HCT116 (cell line): ENCODE data around the gene RAP1GAP2. TPM values are rescaled to one million over a fixed set of nuclear protein-coding genes. Genes with fewer than 3 reads are reported as not detected.

ENCODE experiments used
- ATAC-seq: fragments of 200-7000 bp; cut with Tn5 transposase; 2 replicates; pipeline ENCODE4 v1.9.1; 2020; ENCODE audit warnings: mild to moderate bottlenecking, moderate library complexity
- BruUV-seq: library from RNA; stranded (reverse); fragments of 400-500 nt; replicated peaks from 2 replicates; lab custom pipeline; 2021; lab: Mats Ljungman, UMichigan
- CTCF ChIA-PET: fragments of 300-600 bp; sonication (Branson Sonifier 250); formaldehyde crosslinking; loops from one replicate; lab custom pipeline; 2021; ENCODE audit warnings: antibody characterized with exemption; lab: Charles Lee
- POLR2A ChIA-PET: fragments of 300-600, 350-600 bp; sonication (Branson Sonifier 250); formaldehyde crosslinking; loops from one replicate; lab custom pipeline; 2021; ENCODE audit warnings: antibody characterized with exemption; lab: Charles Lee
- RAD21 ChIA-PET, 2 experiments: fragments of 300-600 bp; sonication (Branson Sonifier 250); formaldehyde crosslinking; loops; one replicate each; lab custom pipeline; 2023; ENCODE audit warnings: low total read pairs in 2 of 2; ENCODE audit not compliant: uncharacterized antibody in 2 of 2, unreplicated experiment in 2 of 2, low non-redundant PET in 1 of 2; lab: Charles Lee
- DNase-seq: peaks from one replicate; pipeline ENCODE4 v3.0.0-alpha.2; 2010; ENCODE audit warnings: low read depth, low spot score
- H2AFZ ChIP-seq: fragments of 200-600 bp; shearing (Covaris generic), sonication (generic); 2 replicates; pipeline ENCODE4 v1.6.1; 2017; ENCODE audit warnings: low read depth, mixed run types, mixed read lengths, antibody characterized with exemption, low read length; ENCODE audit not compliant: poor library complexity, severe bottlenecking
- H3K27ac ChIP-seq: 2 replicates; pipeline ENCODE4 v1.5.1; 2012; ENCODE audit warnings: low read depth, low read length
- H3K27me3 ChIP-seq: fragments of 200-600 bp; sonication (generic); 2 replicates; pipeline ENCODE4 v1.6.1; 2016; ENCODE audit warnings: mixed run types, low read length, mixed read lengths; ENCODE audit not compliant: insufficient read depth
- H3K36me3 ChIP-seq, 2 experiments: fragments of 200-500 bp in 1 of 2; fragments of 200-600 bp in 1 of 2; sonication (Bioruptor generic) in 1 of 2; sonication (generic) in 1 of 2; 2 replicates each; pipeline versions ENCODE4 v1.5.1 to v1.6.1; 2014 to 2016; ENCODE audit warnings: low read length in 2 of 2, inconsistent platforms in 1 of 2, mixed read lengths in 1 of 2, mixed run types in 1 of 2; ENCODE audit not compliant: insufficient read depth in 2 of 2, control insufficient read depth in 1 of 2
- H3K4me1 ChIP-seq, 2 experiments: fragments of 200-600 bp in 1 of 2; sonication (generic) in 1 of 2; 2 replicates each; pipeline versions ENCODE4 v1.5.1 to v1.6.1; 2012 to 2017; ENCODE audit warnings: low read length in 2 of 2, inconsistent platforms in 1 of 2, mild to moderate bottlenecking in 1 of 2, mixed read lengths in 1 of 2, mixed run types in 1 of 2, moderate library complexity in 1 of 2; ENCODE audit not compliant: insufficient read depth in 2 of 2, control insufficient read depth in 1 of 2
- H3K4me2 ChIP-seq: fragments of 200-600 bp; sonication (generic); 2 replicates; pipeline ENCODE4 v1.6.1; 2017; ENCODE audit warnings: mixed run types, low read length, mixed read lengths
- H3K4me3 ChIP-seq, 2 experiments: fragments of 200-600 bp in 1 of 2; sonication (generic) in 1 of 2; replicated peaks in 1 of 2; 2 replicates each; pipeline ENCODE4 v1.5.1; 2011 to 2016; ENCODE audit warnings: low read length in 2 of 2, control low read depth in 1 of 2, low read depth in 1 of 2, mild to moderate bottlenecking in 1 of 2, mixed read lengths in 1 of 2, mixed run types in 1 of 2
- H3K79me2 ChIP-seq: fragments of 200-600 bp; sonication (generic); 2 replicates; pipeline ENCODE4 v1.6.1; 2017; ENCODE audit warnings: mild to moderate bottlenecking, mixed run types, low read length, moderate library complexity, mixed read lengths; ENCODE audit not compliant: insufficient read depth
- H3K9ac ChIP-seq: fragments of 200-600 bp; sonication (generic); 2 replicates; pipeline ENCODE4 v1.6.1; 2016; ENCODE audit warnings: low read length, mixed read lengths
- H3K9me2 ChIP-seq: fragments of 200-600 bp; sonication (generic), shearing (Covaris generic); 2 replicates; pipeline ENCODE4 v1.6.1; 2017; ENCODE audit warnings: mixed run types, mild to moderate bottlenecking, moderate library complexity; ENCODE audit not compliant: insufficient read depth
- H3K9me3 ChIP-seq, 2 experiments: fragments of 200-500 bp in 1 of 2; fragments of 200-600 bp in 1 of 2; sonication (Bioruptor generic) in 1 of 2; sonication (generic) in 1 of 2; 2 replicates each; pipeline ENCODE4 v1.6.1; 2014 to 2017; ENCODE audit warnings: low read length in 2 of 2, mixed read lengths in 2 of 2, inconsistent platforms in 1 of 2, low read depth in 1 of 2, mild to moderate bottlenecking in 1 of 2, mixed run types in 1 of 2, moderate library complexity in 1 of 2; ENCODE audit not compliant: control insufficient read depth in 1 of 2, insufficient read depth in 1 of 2
- H4K20me1 ChIP-seq: fragments of 200-600 bp; sonication (generic), shearing (Covaris generic); 2 replicates; pipeline ENCODE4 v1.6.1; 2017; ENCODE audit warnings: mixed run types, mild to moderate bottlenecking, moderate library complexity; ENCODE audit not compliant: insufficient read depth
- ATF3 ChIP-seq: IDR thresholded peaks from 2 replicates; pipeline ENCODE4 v1.6.1; 2012
- CEBPB ChIP-seq: IDR thresholded peaks from 2 replicates; pipeline ENCODE4 v1.6.1; 2012; ENCODE audit warnings: low read depth
- CTCF ChIP-seq, 3 experiments: fragments of 200-600 bp in 1 of 3; sonication (generic) in 1 of 3; IDR thresholded peaks in 2 of 3; conservative IDR thresholded peaks in 1 of 3; 2 replicates each; pipeline ENCODE4 v1.5.1; 2012 to 2017; ENCODE audit warnings: low read depth in 2 of 3, low read length in 2 of 3, antibody characterized with exemption in 1 of 3, borderline replicate concordance in 1 of 3, control low read depth in 1 of 3, mild to moderate bottlenecking in 1 of 3, mixed read lengths in 1 of 3, mixed run types in 1 of 3, moderate library complexity in 1 of 3; ENCODE audit not compliant: insufficient read depth in 1 of 3
- MAX ChIP-seq: IDR thresholded peaks from 2 replicates; pipeline ENCODE4 v1.6.1; 2012
- REST ChIP-seq: IDR thresholded peaks from 2 replicates; pipeline ENCODE4 v1.6.1; 2012; ENCODE audit warnings: low read depth
- SP1 ChIP-seq: IDR thresholded peaks from 2 replicates; pipeline ENCODE4 v1.6.1; 2012; ENCODE audit warnings: low read depth
- TCF7L2 ChIP-seq: IDR thresholded peaks from 2 replicates; pipeline ENCODE4 v1.7.0; 2011; ENCODE audit warnings: borderline replicate concordance, inconsistent platforms; ENCODE audit not compliant: insufficient read depth, insufficient read length; ENCODE audit errors: extremely low read depth
- YY1 ChIP-seq: IDR thresholded peaks from 2 replicates; pipeline ENCODE4 v1.6.1; 2011; ENCODE audit warnings: low read length, low read depth, moderate library complexity, mild to moderate bottlenecking; ENCODE audit not compliant: insufficient replicate concordance; ENCODE audit errors: extremely low read depth
- ZFX ChIP-seq: fragments of 450-650 bp; IDR thresholded peaks from 2 replicates; pipeline ENCODE4 v1.6.1; 2017
- ZNF274 ChIP-seq: fragments of 200-500 bp; sonication (Bioruptor generic); IDR thresholded peaks from 2 replicates; pipeline ENCODE4 v1.6.1; 2014; ENCODE audit warnings: mild to moderate bottlenecking, low read depth, low read length, inconsistent platforms
- intact Hi-C: fragments of 100-400 bp; cut with micrococcal nuclease; formaldehyde crosslinking; loops from 2 replicates; pipeline ENCODE4 v1.10.0; 2022
- total RNA-seq: library from RNA; stranded (reverse); gene quantifications from one replicate; pipeline ENCODE4 v1.2.1, GENCODE V29; 2021; ENCODE audit not compliant: unreplicated experiment

The RAP1GAP2 gene
- total RNA-seq, 1 experiment from 2014 or later, result 54.6 TPM

- ChIA-PET POLR2A (no interaction called here), RAD21 (no interaction called here), CTCF (interaction anchor here (1.8 kb wide), 1 partner anchor 9 kb away, joined by 4 read pairs; no protein-coding TSS in a partner anchor)
- H3K4me2 ChIP-seq, result no peak overlapping the region
- H3K4me3 ChIP-seq, result no peak overlapping the region
- no peaks in the 10 kb centered on the region for H3K36me3 ChIP-seq
- TF ChIP-seq ZNF274 (no peak), REST (no peak), ZFX (no peak), SP1 (no peak), CEBPB (no peak), TCF7L2 (no peak), ATF3 (no peak), YY1 (no peak), CTCF (IDR thresholded peaks at IDR 0.05 in 2 of 3, conservative IDR thresholded peaks at IDR 0.05 in 1 of 3; ENCODE audit: borderline replicate concordance in 1 of 3, insufficient read depth in 1 of 3, low read depth in 2 of 3, low read length in 2 of 3) (no peak), MAX (no peak)
- H2AFZ ChIP-seq, result no peak overlapping the region
- no peak overlapping the region for H3K9ac ChIP-seq
- no peaks in the 10 kb centered on the region for H3K9me3 ChIP-seq
- H3K9me2 ChIP-seq, result no peaks in the 10 kb centered on the region
- H4K20me1 ChIP-seq, result no peaks in the 10 kb centered on the region
- H3K79me2 ChIP-seq, result no peaks in the 10 kb centered on the region
- H3K4me1 ChIP-seq, result no peaks in the 10 kb centered on the region
- intact Hi-C loops, result no loop called here
- ATAC-seq, result no peak
- H3K27me3 ChIP-seq, result no peaks in the 10 kb centered on the region
- no peak for DNase-seq
- no TSS peak for BruUV-seq
- no peak overlapping the region for H3K27ac ChIP-seq
Measured at GRCh38 chr17:2797637-2798036, 1.4 kb downstream of the RAP1GAP2 start.
